Activated CD8-positive, alpha-beta memory T cell treated with anti-CD3 and anti-CD28 coated beads for 36 hours (primary cell): ENCODE results near the gene ARHGEF11. TPM values are rescaled to one million over a fixed set of nuclear protein-coding genes. Genes with fewer than 3 reads are reported as not detected.

Experiments used
- CTCF ChIA-PET: fragments of 350-600 bp; sonication (Branson Sonifier 250); formaldehyde crosslinking; loops from one replicate; lab custom pipeline; 2021; ENCODE audit warnings: antibody characterized with exemption; lab: Charles Lee
- POLR2A ChIA-PET: fragments of 350-600 bp; sonication (Branson Sonifier 250); formaldehyde crosslinking; loops from one replicate; lab custom pipeline; 2021; ENCODE audit warnings: antibody characterized with exemption; lab: Charles Lee
- total RNA-seq, 2 experiments: library from RNA; stranded (reverse); gene quantifications; one replicate each; pipeline ENCODE4 v1.2.3, GENCODE V29; 2021

The ARHGEF11 gene
- total RNA-seq, 2 experiments from 2014 or later = 1.3 to 2.1 TPM

DNA sequence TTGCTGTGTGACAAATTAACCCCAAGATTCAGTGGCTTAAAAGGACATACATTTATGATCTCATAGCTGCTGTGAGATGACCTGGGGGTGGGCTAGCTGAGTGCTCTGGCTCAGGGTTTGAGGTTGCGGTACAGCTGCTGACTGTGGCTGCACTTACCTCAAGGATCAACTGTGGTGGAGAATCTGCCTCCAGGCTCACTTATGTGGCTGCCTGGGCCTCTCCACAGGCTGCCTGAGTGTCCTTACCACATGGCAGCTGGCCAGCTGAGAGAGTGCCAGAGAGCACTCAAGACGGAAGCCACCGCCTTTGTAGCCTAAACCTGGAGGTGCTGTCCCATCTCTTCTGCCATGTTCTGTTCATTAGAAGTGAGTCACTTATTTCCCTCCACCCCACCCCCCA lies 119.4 kb downstream of the ARHGEF11 start:
- ChIA-PET POLR2A (no interaction called here), CTCF (interaction anchor here (0.8 to 1.6 kb wide), 5 partner anchors 16 to 405 kb away, joined by 3 to 9 read pairs (median 4); no protein-coding TSS in a partner anchor)

GRCh38 chr1:156925154-156926010 lies 120.2 kb downstream of the ARHGEF11 start:
- ChIA-PET POLR2A (no interaction called here), CTCF (interaction anchor here (1.0 to 1.6 kb wide), 2 partner anchors 33 to 36 kb away, joined by 4 to 8 read pairs; no protein-coding TSS in a partner anchor)

- POLR2A ChIA-PET = no interaction called here
- CTCF ChIA-PET = interaction anchor here (1.3 kb wide), 1 partner anchor 14 kb away, joined by 5 read pairs; no protein-coding TSS in a partner anchor
These were observed 120.9 kb downstream of the ARHGEF11 start for GRCh38 chr1:156924478-156925153.

- ChIA-PET CTCF (interaction anchor here (0.7 to 1.3 kb wide), 2 partner anchors 14 to 33 kb away, joined by 3 to 5 read pairs; no protein-coding TSS in a partner anchor), POLR2A (no interaction called here)
These were observed 121.7 kb downstream of the ARHGEF11 start for GRCh38 chr1:156923670-156924477.

- ChIA-PET POLR2A (no interaction called here), CTCF (interaction anchor here (0.7 to 1.3 kb wide), 2 partner anchors 13 to 32 kb away, joined by 3 to 5 read pairs; no protein-coding TSS in a partner anchor)
These were observed 122.4 kb downstream of the ARHGEF11 start for GRCh38 chr1:156922986-156923669.

DNA sequence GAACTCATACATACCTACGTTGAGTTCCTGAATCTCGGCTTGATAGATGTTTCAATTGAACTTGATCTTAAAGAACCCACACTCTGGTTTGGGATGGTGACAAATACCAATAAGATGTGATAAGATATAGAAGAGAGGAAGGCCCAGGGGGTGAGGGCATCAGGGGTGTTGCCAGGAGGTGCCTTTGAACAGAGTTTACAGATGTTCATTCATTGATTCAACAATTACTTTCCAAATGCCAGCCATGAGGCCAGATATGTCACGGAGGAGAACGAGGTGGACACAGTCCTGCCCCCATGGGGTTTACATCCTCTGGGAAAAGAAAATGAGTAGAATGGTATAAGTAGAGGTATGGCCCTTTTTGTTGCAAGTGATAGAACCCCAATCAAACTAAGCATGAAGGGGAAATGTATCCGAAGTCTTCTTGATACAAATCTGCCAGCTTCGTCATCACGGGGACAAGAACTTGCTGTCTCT lies 124.5 kb downstream of the ARHGEF11 start:
- POLR2A ChIA-PET = no interaction called here

GRCh38 chr1:156920233-156921052 lies 125.1 kb downstream of the ARHGEF11 start, which contains the start of gene LRRC71:
Gene LRRC71 (plus strand): TSS chr1:156920632. CDS start chr1:156920804, 172 bp downstream.
- CTCF ChIA-PET = interaction anchor here (0.6 to 3.6 kb wide), 4 partner anchors 8 to 81 kb away, joined by 3 to 11 read pairs (median 4); no protein-coding TSS in a partner anchor
- POLR2A ChIA-PET = no interaction called here

More for the DNA sequence above, 124.5 kb downstream of the ARHGEF11 start:
- CTCF ChIA-PET = interaction anchor here (1.5 to 3.6 kb wide), 2 partner anchors 9 to 30 kb away, joined by 3 to 11 read pairs; no protein-coding TSS in a partner anchor

DNA sequence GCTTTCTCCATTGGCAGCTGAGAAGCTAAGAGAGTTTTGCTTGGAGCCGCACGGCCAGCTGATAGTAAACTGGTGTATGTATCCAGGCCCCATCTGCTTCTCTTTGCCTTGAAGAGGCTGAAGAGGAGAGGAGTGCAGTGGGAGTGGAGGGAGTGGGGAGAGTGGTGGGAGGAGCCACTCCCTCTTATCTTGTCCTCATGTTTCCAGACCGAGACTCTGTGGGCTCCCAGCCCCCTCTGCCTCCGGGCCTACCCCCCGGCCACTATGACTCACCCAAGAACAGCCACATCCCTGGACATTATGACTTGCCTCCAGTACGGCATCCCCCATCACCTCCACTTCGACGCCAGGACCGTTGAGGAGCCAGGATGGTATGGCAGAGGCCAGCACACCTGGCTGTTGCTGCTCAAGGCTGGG lies 131.1 kb downstream of the ARHGEF11 start:
- POLR2A ChIA-PET = no interaction called here
- CTCF ChIA-PET = interaction anchor here (1.3 kb wide), 1 partner anchor 13 kb away, joined by 4 read pairs; no protein-coding TSS in a partner anchor

DNA sequence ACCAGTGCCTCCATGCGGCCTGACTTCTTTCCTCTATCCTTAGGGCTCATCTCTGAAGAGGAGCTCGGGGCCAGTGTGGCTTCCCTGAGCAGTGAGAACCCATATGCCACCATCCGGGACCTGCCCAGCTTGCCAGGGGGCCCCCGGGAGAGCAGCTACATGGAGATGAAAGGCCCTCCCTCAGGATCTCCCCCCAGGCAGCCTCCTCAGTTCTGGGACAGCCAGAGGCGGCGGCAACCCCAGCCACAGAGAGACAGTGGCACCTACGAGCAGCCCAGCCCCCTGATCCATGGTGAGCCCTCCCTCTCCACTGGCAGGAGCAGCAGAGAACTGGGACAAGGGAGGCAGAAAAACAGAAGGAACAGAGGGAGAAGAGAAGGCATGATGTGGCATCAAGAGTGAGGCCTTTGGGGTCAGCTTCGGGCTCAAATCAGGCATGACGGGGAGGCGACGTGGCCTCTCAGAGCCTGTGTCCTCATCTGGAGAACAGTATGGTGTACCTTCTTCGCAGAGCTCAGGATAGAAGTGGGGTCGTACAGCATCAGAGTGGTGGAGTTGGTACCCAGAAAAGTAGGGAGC lies 131.6 kb downstream of the ARHGEF11 start:
- CTCF ChIA-PET = interaction anchor here (0.6 to 1.3 kb wide), 3 partner anchors 14 to 108 kb away, joined by 3 to 4 read pairs (median 3); no protein-coding TSS in a partner anchor
- POLR2A ChIA-PET = no interaction called here

DNA sequence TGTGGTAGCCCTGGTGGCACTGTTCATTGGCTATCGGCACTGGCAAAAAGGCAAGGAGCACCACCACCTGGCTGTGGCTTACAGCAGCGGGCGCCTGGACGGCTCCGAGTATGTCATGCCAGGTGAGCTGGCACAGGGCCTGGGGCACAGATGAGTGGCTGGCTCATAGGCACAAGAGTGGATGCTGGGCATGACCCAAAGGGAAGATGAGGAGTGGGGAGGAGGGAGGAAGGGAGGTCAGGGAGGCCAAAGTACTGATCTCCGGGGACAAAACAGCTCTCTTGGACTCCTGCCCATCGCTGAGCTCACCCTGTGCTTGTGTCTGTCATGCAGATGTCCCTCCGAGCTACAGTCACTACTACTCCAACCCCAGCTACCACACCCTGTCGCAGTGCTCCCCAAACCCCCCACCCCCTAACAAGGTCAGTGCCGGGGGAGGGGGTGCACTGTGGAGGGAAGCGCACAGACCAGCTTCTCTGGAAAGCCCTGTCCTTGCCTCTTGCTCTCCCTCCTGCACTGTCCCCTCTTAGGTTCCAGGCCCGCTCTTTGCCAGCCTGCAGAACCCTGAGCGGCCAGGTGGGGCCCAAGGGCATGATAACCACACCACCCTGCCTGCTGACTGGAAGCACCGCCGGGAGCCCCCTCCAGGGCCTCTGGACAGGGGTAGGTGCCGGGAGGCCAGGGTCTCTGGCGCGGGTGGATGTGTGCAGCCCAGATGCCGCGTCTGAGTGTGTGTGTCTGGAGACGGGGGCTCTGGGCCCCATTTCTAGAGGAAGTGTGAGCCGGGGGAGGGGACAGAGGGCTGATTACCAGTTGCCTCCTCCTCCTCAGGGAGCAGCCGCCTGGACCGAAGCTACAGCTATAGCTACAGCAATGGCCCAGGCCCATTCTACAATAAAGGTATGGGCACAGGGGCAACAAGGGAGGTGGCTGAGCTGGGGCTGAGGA lies 132.4 kb downstream of the ARHGEF11 start:
- CTCF ChIA-PET = interaction anchor here (0.6 to 1.3 kb wide), 3 partner anchors 15 to 107 kb away, joined by 3 to 4 read pairs (median 3); no protein-coding TSS in a partner anchor
- POLR2A ChIA-PET = no interaction called here

GRCh38 chr1:156912310-156912709 lies 133.2 kb downstream of the ARHGEF11 start:
- ChIA-PET POLR2A (no interaction called here), CTCF (interaction anchor here (1.4 to 2.5 kb wide), 3 partner anchors 8 to 22 kb away, joined by 3 to 17 read pairs (median 11); partner anchors contain the start of gene LRRC71)

DNA sequence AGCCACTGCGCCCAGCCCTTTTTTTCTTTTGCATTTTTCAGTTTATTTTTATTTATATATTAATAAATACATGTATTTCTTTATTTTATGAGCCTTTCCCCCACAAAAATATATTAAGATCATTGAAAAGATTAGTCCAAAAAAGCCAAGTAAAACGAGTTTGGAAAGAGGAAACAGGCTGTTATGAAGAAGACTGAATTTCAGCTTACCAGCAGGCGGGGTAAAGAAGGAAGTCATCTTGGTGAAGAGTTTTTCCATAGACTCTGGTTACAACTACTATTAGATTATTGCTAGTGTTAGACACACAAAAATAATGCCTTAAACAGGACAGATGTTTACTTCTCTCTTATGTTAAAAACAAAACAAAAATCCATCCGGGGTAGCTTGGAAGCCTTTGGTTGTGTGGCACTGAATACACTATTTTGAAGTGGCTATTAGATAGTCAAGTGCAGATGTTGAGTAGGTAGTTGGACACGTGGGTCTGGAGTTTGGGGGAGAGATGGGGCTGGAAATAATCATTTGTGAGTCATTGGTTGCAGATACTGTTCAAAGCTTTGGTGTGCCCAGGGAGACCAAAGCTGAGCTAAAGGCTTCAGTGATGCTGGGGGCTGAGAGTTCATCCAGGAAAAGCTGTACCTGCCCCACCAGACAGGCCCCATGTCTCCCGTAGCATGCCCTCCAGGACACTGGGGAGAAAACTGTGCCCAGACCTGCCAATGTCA lies 133.8 kb downstream of the ARHGEF11 start:
- ChIA-PET POLR2A (no interaction called here), CTCF (interaction anchor here (1.0 to 2.5 kb wide), 9 partner anchors 9 to 74 kb away, joined by 3 to 17 read pairs (median 4); partner anchors contain the start of genes LRRC71 and PEAR1)

DNA sequence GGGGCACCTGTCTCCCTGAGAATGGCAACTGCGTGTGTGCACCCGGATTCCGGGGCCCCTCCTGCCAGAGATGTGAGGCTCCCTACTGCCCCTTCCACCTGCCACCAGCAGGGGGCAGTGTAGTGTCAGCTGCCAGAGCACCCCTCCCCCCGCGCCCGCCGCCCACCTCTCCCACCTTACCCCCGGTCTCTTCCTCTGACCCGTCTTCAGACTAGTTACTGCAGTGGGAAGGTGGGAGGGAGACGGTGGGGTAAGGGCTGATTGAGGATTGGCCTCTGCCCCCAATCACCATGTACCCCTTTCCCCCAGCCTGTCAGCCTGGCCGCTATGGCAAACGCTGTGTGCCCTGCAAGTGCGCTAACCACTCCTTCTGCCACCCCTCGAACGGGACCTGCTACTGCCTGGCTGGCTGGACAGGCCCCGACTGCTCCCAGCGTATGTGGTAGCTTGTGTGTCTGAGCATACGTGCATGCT lies 135.2 kb downstream of the ARHGEF11 start:
- POLR2A ChIA-PET = no interaction called here
- CTCF ChIA-PET = interaction anchor here (0.8 to 2.5 kb wide), 10 partner anchors 11 to 250 kb away, joined by 3 to 17 read pairs (median 4); partner anchors contain the start of gene PEAR1

- ChIA-PET CTCF (interaction anchor here (0.8 to 2.5 kb wide), 6 partner anchors 14 to 164 kb away, joined by 3 to 17 read pairs (median 6); no protein-coding TSS in a partner anchor), POLR2A (no interaction called here)
These were observed 135.9 kb downstream of the ARHGEF11 start for GRCh38 chr1:156909671-156910070.
